IMR-90 (cell line): ENCODE measurements around the gene TRAPPC10. TPM values are rescaled to one million over a fixed set of nuclear protein-coding genes. Genes with fewer than 3 reads are reported as not detected.
"Not testable (repeated sequence)": the region's sequence is repeated elsewhere in the genome, so short reads cannot be mapped to it uniquely, and the experiment has no call there.

ENCODE experiments used
- ATAC-seq: fragments of 200-7000 bp; cut with Tn5 transposase; 2 replicates; pipeline ENCODE4 v1.9.1; 2020; ENCODE audit warnings: low read depth, mild to moderate bottlenecking, moderate library complexity
- BruUV-seq: library from RNA; stranded (reverse); fragments of 400-500 nt; replicated peaks from 2 replicates; lab custom pipeline; 2021; lab: Mats Ljungman, UMichigan
- CTCF ChIA-PET: fragments of 300-600 bp; formaldehyde crosslinking; extraction: SDS; loops from one replicate; lab custom pipeline; 2021; ENCODE audit warnings: antibody characterized with exemption; lab: Yijun Ruan, JAX
- POLR2A ChIA-PET: fragments of 300-600 bp; sonication (Branson Sonifier 250); formaldehyde crosslinking; loops from one replicate; lab custom pipeline; 2022; ENCODE audit warnings: antibody characterized with exemption; ENCODE audit not compliant: unreplicated experiment; lab: Charles Lee
- DNase-seq: peaks from one replicate; pipeline ENCODE4 v3.0.0; 2013
- H2AFZ ChIP-seq: replicated peaks from 2 replicates; pipeline ENCODE3; 2013; ENCODE audit warnings: low read length, mild to moderate bottlenecking; ENCODE audit not compliant: poor library complexity
- H2AK5ac ChIP-seq: 2 replicates; pipeline ENCODE4 v1.6.1; 2013; ENCODE audit warnings: low read depth, low read length, inconsistent platforms
- H2AK9ac ChIP-seq: replicated peaks from 2 replicates; pipeline ENCODE3; 2013; ENCODE audit warnings: mild to moderate bottlenecking, low read depth, low read length, moderate library complexity; ENCODE audit not compliant: poor library complexity
- H2BK120ac ChIP-seq: 2 replicates; pipeline ENCODE4 v1.6.1; 2013; ENCODE audit warnings: low read depth, low read length, inconsistent platforms
- H2BK15ac ChIP-seq: 3 replicates; pipeline ENCODE4 v1.6.1; 2013; ENCODE audit warnings: low read depth, low read length, inconsistent platforms
- H2BK20ac ChIP-seq: 2 replicates; pipeline ENCODE4 v1.6.1; 2013; ENCODE audit warnings: low read depth, mild to moderate bottlenecking, inconsistent platforms, low read length, moderate library complexity
- H2BK5ac ChIP-seq: 2 replicates; pipeline ENCODE4 v1.6.1; 2013; ENCODE audit warnings: mild to moderate bottlenecking, low read depth, low read length, inconsistent platforms; ENCODE audit not compliant: poor library complexity, severe bottlenecking
- H3K14ac ChIP-seq: replicated peaks from 2 replicates; pipeline ENCODE4 v1.6.1; 2013; ENCODE audit warnings: low read depth, low read length, inconsistent platforms
- H3K18ac ChIP-seq: 2 replicates; pipeline ENCODE4 v1.6.1; 2013; ENCODE audit warnings: low read depth, low read length, control low read depth
- H3K23ac ChIP-seq: 2 replicates; pipeline ENCODE4 v1.6.1; 2013; ENCODE audit warnings: low read depth, low read length, inconsistent platforms
- H3K27ac ChIP-seq: 2 replicates; pipeline ENCODE4 v1.5.1; 2013; ENCODE audit warnings: mild to moderate bottlenecking, control low read depth, low read length; ENCODE audit not compliant: insufficient read depth
- H3K27me3 ChIP-seq: 2 replicates; pipeline ENCODE4 v1.6.1; 2013; ENCODE audit warnings: low read length; ENCODE audit not compliant: control insufficient read depth, insufficient read depth
- H3K36me3 ChIP-seq: 2 replicates; pipeline ENCODE4 v1.6.1; 2013; ENCODE audit warnings: low read length, mixed read lengths; ENCODE audit not compliant: control insufficient read depth, insufficient read depth
- H3K4ac ChIP-seq: 2 replicates; pipeline ENCODE4 v1.6.1; 2013; ENCODE audit warnings: low read depth, low read length, inconsistent platforms
- H3K4me1 ChIP-seq: 2 replicates; pipeline ENCODE4 v1.6.1; 2013; ENCODE audit warnings: low read length, mixed read lengths; ENCODE audit not compliant: control insufficient read depth, insufficient read depth
- H3K4me2 ChIP-seq: 2 replicates; pipeline ENCODE4 v1.6.1; 2013; ENCODE audit warnings: low read depth, mild to moderate bottlenecking, control low read depth, low read length, moderate library complexity
- H3K4me3 ChIP-seq: 2 replicates; pipeline ENCODE4 v1.5.1; 2013; ENCODE audit warnings: low read depth, mild to moderate bottlenecking, control low read depth, low read length, moderate library complexity; ENCODE audit not compliant: insufficient read depth
- H3K56ac ChIP-seq: 2 replicates; pipeline ENCODE4 v1.6.1; 2013; ENCODE audit warnings: low read length, inconsistent platforms; ENCODE audit not compliant: insufficient read depth; ENCODE audit errors: extremely low read depth
- H3K79me1 ChIP-seq, 2 experiments: 2 replicates each; pipeline ENCODE4 v1.6.1; 2013; ENCODE audit warnings: low read length in 2 of 2, inconsistent platforms in 1 of 2, low read depth in 1 of 2
- H3K9ac ChIP-seq: 2 replicates; pipeline ENCODE4 v1.6.1; 2013; ENCODE audit warnings: low read depth, low read length, control low read depth
- H3K9me1 ChIP-seq: 2 replicates; pipeline ENCODE4 v1.6.1; 2013; ENCODE audit warnings: low read length, inconsistent platforms; ENCODE audit not compliant: insufficient read depth
- H3K9me3 ChIP-seq: 2 replicates; pipeline ENCODE4 v1.6.1; 2013; ENCODE audit warnings: low read length; ENCODE audit not compliant: control insufficient read depth, insufficient read depth
- H4K20me1 ChIP-seq: 2 replicates; pipeline ENCODE4 v1.6.1; 2013; ENCODE audit warnings: low read length, inconsistent platforms; ENCODE audit not compliant: insufficient read depth
- H4K5ac ChIP-seq: 2 replicates; pipeline ENCODE4 v1.6.1; 2013; ENCODE audit warnings: mild to moderate bottlenecking, low read depth, low read length, control low read depth
- H4K8ac ChIP-seq, 2 experiments: 2 replicates each; pipeline ENCODE4 v1.6.1; 2013; ENCODE audit warnings: low read depth in 2 of 2, low read length in 2 of 2, control low read depth in 1 of 2, inconsistent platforms in 1 of 2
- H4K91ac ChIP-seq: 2 replicates; pipeline ENCODE4 v1.6.1; 2013; ENCODE audit warnings: low read depth, low read length, inconsistent platforms; ENCODE audit not compliant: insufficient read depth
- WGBS, 2 experiments: methylation state at CpG; one replicate each; pipeline versions ENCODE4 v1.1.5 to v1.1.7; 2013; ENCODE audit warnings: missing lambda C conversion rate in 2 of 2; ENCODE audit not compliant: insufficient read length in 1 of 2; ENCODE audit errors: extremely low coverage in 2 of 2; 5-methylcytosine and 5-hydroxymethylcytosine counted together
- dilution Hi-C: fragments of 300-500 bp; cut with HindIII; formaldehyde crosslinking; loops from one replicate; pipeline ENCODE4 v1.14.3; 2018; ENCODE audit warnings: low sequenced_read_pairs; ENCODE audit not compliant: unreplicated experiment
- in situ Hi-C: fragments of 300-500 bp; cut with MboI; formaldehyde crosslinking; loops from 3 replicates; pipeline ENCODE4 v1.14.3; 2019; ENCODE audit warnings: low sequenced_read_pairs, inconsistent platforms, mixed read lengths
- intact Hi-C: fragments of 100-400 bp; cut with micrococcal nuclease; formaldehyde crosslinking; loops from 2 replicates; pipeline ENCODE4 v1.10.0; 2022
- polyA plus RNA-seq, 3 experiments: library from polyadenylated mRNA; depleted of rRNA; stranded (reverse); fragments of >200 nt; gene quantifications; 2 replicates each; pipeline ENCODE4 v1.2.3, GENCODE V29; 2012; ENCODE audit warnings: low replicate concordance in 1 of 3
- total RNA-seq: library from RNA; depleted of rRNA; stranded (reverse); fragments of >200 nt; gene quantifications from 2 replicates; pipeline ENCODE4 v1.2.3, GENCODE V29; 2012

TRAPPC10 gene
- total and polyA plus RNA-seq, 2 of the 4 experiments (the other 2 are of a cell fraction) = 17.8 to 18.1 TPM

GRCh38 chr21:44143996-44144395 is 131.9 kb downstream of the TRAPPC10 start:
- H3K4ac ChIP-seq, H4K8ac ChIP-seq, H3K9me1 ChIP-seq, H2AFZ ChIP-seq, H4K20me1 ChIP-seq, intact Hi-C loops, H2BK120ac ChIP-seq, H4K5ac ChIP-seq, H3K23ac ChIP-seq, H3K9me3 ChIP-seq, H4K91ac ChIP-seq, CTCF ChIA-PET, H3K56ac ChIP-seq, H3K79me1 ChIP-seq, H3K18ac ChIP-seq, DNase-seq, in situ Hi-C loops, dilution Hi-C loops, H2BK15ac ChIP-seq, H3K9ac ChIP-seq, ATAC-seq, H3K27ac ChIP-seq, H2BK5ac ChIP-seq, POLR2A ChIA-PET, H3K4me3 ChIP-seq, H3K4me1 ChIP-seq, BruUV-seq, H2AK9ac ChIP-seq, H3K27me3 ChIP-seq, H3K4me2 ChIP-seq, H3K36me3 ChIP-seq, H3K14ac ChIP-seq, H2AK5ac ChIP-seq, H2BK20ac ChIP-seq: not testable (repeated sequence)
- WGBS, 2 experiments = no CpG with 5 or more reads among the region's 8 CpGs

GRCh38 chr21:44144784-44145602 is 132.9 kb downstream of the TRAPPC10 start:
- H2BK20ac ChIP-seq, H3K9me3 ChIP-seq, H3K4me2 ChIP-seq, H3K18ac ChIP-seq, H4K5ac ChIP-seq, H3K9me1 ChIP-seq, H2AK5ac ChIP-seq, ATAC-seq, H3K14ac ChIP-seq, H3K4me1 ChIP-seq, H3K23ac ChIP-seq, H2BK15ac ChIP-seq, H3K27ac ChIP-seq, H3K36me3 ChIP-seq, H4K20me1 ChIP-seq, H2AK9ac ChIP-seq, POLR2A ChIA-PET, H4K91ac ChIP-seq, H4K8ac ChIP-seq, dilution Hi-C loops, H3K9ac ChIP-seq, CTCF ChIA-PET, H3K4me3 ChIP-seq, H2AFZ ChIP-seq, H3K4ac ChIP-seq, intact Hi-C loops, H2BK5ac ChIP-seq, H2BK120ac ChIP-seq, H3K56ac ChIP-seq, H3K27me3 ChIP-seq, DNase-seq, in situ Hi-C loops, H3K79me1 ChIP-seq: not testable (repeated sequence)
- TSS peak; percentile 94 for BruUV-seq
- no CpG with 5 or more reads among the region's 22 CpGs for WGBS, 2 experiments
